GM13977 (cell line): ENCODE results near the gene ADRM1.

Experiments used
- DNase-seq: peaks from one replicate; pipeline ENCODE4 v3.0.0; 2012; ENCODE audit warnings: low spot score
- CTCF ChIP-seq: IDR thresholded peaks from 2 replicates; pipeline ENCODE4 v1.5.1; 2012; ENCODE audit warnings: mild to moderate bottlenecking, control low read depth; ENCODE audit not compliant: insufficient read depth; ENCODE audit errors: extremely low read depth, missing control alignments
- in situ Hi-C: fragments of 300-500 bp; cut with MboI; formaldehyde crosslinking; loops from one replicate; pipeline ENCODE4 v1.12.0; 2022; ENCODE audit warnings: low sequenced_read_pairs, low pct_unique_long_range_greater_than_20kb, mixed read lengths, inconsistent platforms; ENCODE audit not compliant: unreplicated experiment

Gene ADRM1

DNA sequence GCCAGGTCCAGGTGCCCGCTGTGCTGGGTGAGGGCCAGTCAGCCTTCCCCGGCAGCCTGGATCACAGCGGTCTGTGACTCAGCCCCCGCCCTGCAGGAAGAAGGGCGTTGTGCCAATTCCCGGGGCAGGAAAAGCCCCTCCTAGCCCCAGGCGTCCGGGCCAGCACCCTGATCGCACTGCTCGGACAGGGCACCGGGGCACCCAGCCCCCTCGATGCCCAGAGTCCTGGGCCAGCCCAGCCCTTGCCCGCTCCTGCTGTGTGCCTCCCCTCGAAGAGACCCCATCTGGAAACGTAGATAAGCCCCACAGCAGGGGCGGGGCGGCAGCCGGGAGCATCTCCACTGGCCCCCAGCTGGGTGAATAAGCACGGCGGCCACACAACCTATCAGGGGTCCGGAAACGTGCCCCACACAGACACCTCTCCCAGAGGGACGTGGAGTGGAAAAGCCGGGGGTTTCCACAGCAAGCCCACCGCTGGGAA is 54.4 kb downstream of the ADRM1 start:
- in situ Hi-C loops, result no loop called here
- DNase-seq, result no peak
- no peak for TF ChIP-seq CTCF

- DNase-seq, result no peak
- in situ Hi-C loops, result no loop called here
- no peak for TF ChIP-seq CTCF
Measured at GRCh38 chr20:62357681-62358080, 54.9 kb downstream of the ADRM1 start.
